Prostate gland (tissue), 2 donors: Measurements from ENCODE around the gene ZFYVE16. TPM values are rescaled to one million over a fixed set of nuclear protein-coding genes. Genes with fewer than 3 reads are reported as not detected.
"Not testable (repeated sequence)": the region's sequence is repeated elsewhere in the genome, so short reads cannot be mapped to it uniquely, and the experiment has no call there.

Experiments used
- DNase-seq: peaks from one replicate; pipeline ENCODE4 v3.0.0-alpha.2; 2019; ENCODE audit warnings: low spot score
- H3K27ac ChIP-seq, 2 donors: fragments of 200-600 bp; sonication (generic); 2 replicates each; pipeline ENCODE4 v1.5.1; 2017 to 2019
- H3K27me3 ChIP-seq: fragments of 200-600 bp; sonication (generic); replicated peaks from 2 replicates; pipeline ENCODE4 v1.5.1; 2019; ENCODE audit not compliant: insufficient read depth
- H3K36me3 ChIP-seq, 2 donors: fragments of 200-600 bp; sonication (generic); 1 replicate in 1 of 2; 2 replicates in 1 of 2; pipeline versions ENCODE4 v1.5.1 to v1.8.1; 2017 to 2019
- H3K4me1 ChIP-seq: fragments of 200-600 bp; sonication (generic); replicated peaks from 2 replicates; pipeline ENCODE4 v1.5.1; 2019
- H3K4me3 ChIP-seq, 2 donors: fragments of 200-600 bp; sonication (generic); 2 replicates each; pipeline ENCODE4 v1.5.1; 2017 to 2019
- H3K9me3 ChIP-seq: fragments of 200-600 bp; sonication (generic); 2 replicates; pipeline ENCODE4 v1.5.1; 2017
- CTCF ChIP-seq, 4 experiments: fragments of 200-600 bp in 2 of 4; fragments of 450-650 bp in 2 of 4; sonication (generic) in 2 of 4; IDR thresholded peaks; 1 replicate in 3 of 4; 2 replicates in 1 of 4; pipeline ENCODE4 v1.5.1; 2016 to 2019; ENCODE audit warnings: antibody characterized with exemption in 4 of 4, mild to moderate bottlenecking in 2 of 4, moderate library complexity in 2 of 4
- POLR2A ChIP-seq: fragments of 450-650 bp; IDR thresholded peaks from one replicate; pipeline ENCODE4 v1.6.1; 2016; ENCODE audit warnings: antibody characterized with exemption, mild to moderate bottlenecking
- POLR2AphosphoS5 ChIP-seq: sonication (generic); formaldehyde crosslinking; IDR thresholded peaks from one replicate; pipeline ENCODE4 v1.6.1; 2017; ENCODE audit warnings: antibody characterized with exemption
- WGBS: methylation state at CpG from one replicate; pipeline ENCODE4 v1.1.5; 2018; 5-methylcytosine and 5-hydroxymethylcytosine counted together
- intact Hi-C: fragments of 100-400 bp; cut with DNase I; formaldehyde crosslinking; loops from one replicate; pipeline ENCODE4 v1.14.2; 2022
- total RNA-seq, 2 donors: library from RNA; depleted of rRNA; stranded (reverse); fragments of >200 nt; gene quantifications; one replicate each; pipeline ENCODE4 v1.1.0, GENCODE V29; 2016

ZFYVE16 gene
- total RNA-seq, 2 donors from 2014 or later: 29.4 to 41.1 TPM

GRCh38 chr5:80492741-80493140 is 84.9 kb downstream of the ZFYVE16 start:
- intact Hi-C loops: no loop called here
- Histone ChIP-seq H3K27me3 (no peaks in the 10 kb centered on the region), H3K4me1 (no peaks in the 10 kb centered on the region), H3K9me3 (no peaks in the 10 kb centered on the region), H3K4me3 (no peak overlapping the region), H3K27ac (no peak overlapping the region), H3K36me3 (no peaks in the 10 kb centered on the region)
- 89% methylated on average over 3 of the region's 3 CpGs for WGBS
- TF ChIP-seq POLR2AphosphoS5 (no peak), POLR2A (no peak), CTCF (IDR thresholded peaks at IDR 0.05) (no peak)
- no peak for DNase-seq

GRCh38 chr5:80493443-80493842 is 85.6 kb downstream of the ZFYVE16 start:
- intact Hi-C loops, H3K4me1 ChIP-seq, H3K36me3 ChIP-seq, H3K9me3 ChIP-seq, H3K4me3 ChIP-seq, H3K27me3 ChIP-seq, H3K27ac ChIP-seq: not testable (repeated sequence)
- DNase-seq: peak; percentile 22
- TF ChIP-seq POLR2AphosphoS5: peak; percentile 3
- WGBS: 60% methylated on average over 7 of the region's 7 CpGs

- no peaks in the 10 kb centered on the region for H3K4me1 ChIP-seq
- WGBS: 100% methylated on average over 2 of the region's 2 CpGs
- no peak for TF ChIP-seq POLR2AphosphoS5
- no peak for TF ChIP-seq CTCF (IDR thresholded peaks at IDR 0.05)
- no peak for TF ChIP-seq POLR2A
- H3K27ac ChIP-seq: no peak overlapping the region
- intact Hi-C loops: no loop called here
- no peak for DNase-seq
- H3K4me3 ChIP-seq: no peak overlapping the region
- no peaks in the 10 kb centered on the region for H3K9me3 ChIP-seq
- no peaks in the 10 kb centered on the region for H3K27me3 ChIP-seq
- no peaks in the 10 kb centered on the region for H3K36me3 ChIP-seq
Observed at GRCh38 chr5:80495891-80496290, 88.0 kb downstream of the ZFYVE16 start.

GRCh38 chr5:80502800-80503199 is 94.9 kb downstream of the ZFYVE16 start:
- intact Hi-C loops: no loop called here
- H3K36me3 ChIP-seq: no peaks in the 10 kb centered on the region
- WGBS: 90% methylated on average over 2 of the region's 2 CpGs
- no peaks in the 10 kb centered on the region for H3K9me3 ChIP-seq
- H3K27me3 ChIP-seq: no peaks in the 10 kb centered on the region
- no peak overlapping the region for H3K27ac ChIP-seq
- no peaks in the 10 kb centered on the region for H3K4me1 ChIP-seq
- DNase-seq: no peak
- no peak for TF ChIP-seq POLR2A
- no peak for TF ChIP-seq POLR2AphosphoS5
- TF ChIP-seq CTCF (IDR thresholded peaks at IDR 0.05): no peak
- H3K4me3 ChIP-seq: no peak overlapping the region

GRCh38 chr5:80503641-80504040 is 95.8 kb downstream of the ZFYVE16 start:
- Histone ChIP-seq H3K27me3 (no peaks in the 10 kb centered on the region), H3K4me1 (no peaks in the 10 kb centered on the region), H3K27ac (no peak overlapping the region), H3K36me3 (no peaks in the 10 kb centered on the region), H3K4me3 (no peak overlapping the region), H3K9me3 (no peaks in the 10 kb centered on the region)
- no peak for DNase-seq
- TF ChIP-seq POLR2AphosphoS5 (no peak), POLR2A (no peak), CTCF (IDR thresholded peaks at IDR 0.05) (no peak)
- intact Hi-C loops: no loop called here
- 52% methylated on average over 1 of the region's 1 CpG for WGBS
